ENCODE measurements around the gene TSKU.

Gene TSKU

GRCh38 chr11:76796511-76797198, 13.5 kb downstream of the TSKU start:
- in situ Hi-C loops (cut with HindIII; ENCODE audit: low sequenced_read_pairs): no loop called here
- no peak for DNase-seq (ENCODE audit: low read depth, low spot score)
- no peak for TF ChIP-seq CTCF (IDR thresholded peaks at IDR 0.05; ENCODE audit: low read depth, low read length)
- H3K4me3 ChIP-seq (ENCODE audit: low read depth, low read length): no peak overlapping the region

- H3K4me3 ChIP-seq (ENCODE audit: low read depth, low read length): no peak overlapping the region
- in situ Hi-C loops (cut with HindIII; ENCODE audit: low sequenced_read_pairs): no loop called here
- DNase-seq (ENCODE audit: low read depth, low spot score): no peak
- no peak for TF ChIP-seq CTCF (IDR thresholded peaks at IDR 0.05; ENCODE audit: low read depth, low read length)
Measured at GRCh38 chr11:76797341-76798201, 14.4 kb downstream of the TSKU start.

GRCh38 chr11:76798202-76798581, 15.0 kb downstream of the TSKU start:
- no peak for DNase-seq (ENCODE audit: low read depth, low spot score)
- TF ChIP-seq CTCF (IDR thresholded peaks at IDR 0.05; ENCODE audit: low read depth, low read length): no peak
- H3K4me3 ChIP-seq (ENCODE audit: low read depth, low read length): no peak overlapping the region
- in situ Hi-C loops (cut with HindIII; ENCODE audit: low sequenced_read_pairs): no loop called here

- in situ Hi-C loops (cut with HindIII; ENCODE audit: low sequenced_read_pairs): no loop called here
- H3K4me3 ChIP-seq (ENCODE audit: low read depth, low read length): no peak overlapping the region
- no peak for TF ChIP-seq CTCF (IDR thresholded peaks at IDR 0.05; ENCODE audit: low read depth, low read length)
- DNase-seq (ENCODE audit: low read depth, low spot score): no peak
Measured at GRCh38 chr11:76798671-76799065, 15.5 kb downstream of the TSKU start.

GRCh38 chr11:76799066-76799804, 16.1 kb downstream of the TSKU start:
- no peak overlapping the region for H3K4me3 ChIP-seq (ENCODE audit: low read depth, low read length)
- peak; percentile 64 for DNase-seq (ENCODE audit: low read depth, low spot score)
- in situ Hi-C loops (cut with HindIII; ENCODE audit: low sequenced_read_pairs): no loop called here
- TF ChIP-seq CTCF (IDR thresholded peaks at IDR 0.05; ENCODE audit: low read depth, low read length): peak; percentile 83

GRCh38 chr11:76800466-76801200, 17.5 kb downstream of the TSKU start:
- no peak for TF ChIP-seq CTCF (IDR thresholded peaks at IDR 0.05; ENCODE audit: low read depth, low read length)
- in situ Hi-C loops (cut with HindIII; ENCODE audit: low sequenced_read_pairs): no loop called here
- no peak for DNase-seq (ENCODE audit: low read depth, low spot score)
- no peak overlapping the region for H3K4me3 ChIP-seq (ENCODE audit: low read depth, low read length)
